Hepatocyte (in vitro differentiated cells): ENCODE measurements around the gene APC2.

Experiments used
- EZH2 ChIP-seq: fragments of 200-600 bp; sonication (generic); IDR thresholded peaks from 2 replicates; pipeline ENCODE4 v1.6.1; 2016; ENCODE audit warnings: antibody characterized with exemption, mild to moderate bottlenecking, borderline replicate concordance
- EZH2phosphoT487 ChIP-seq: fragments of 200-600 bp; sonication (generic); IDR thresholded peaks from one replicate; pipeline ENCODE4 v1.6.1; 2018; ENCODE audit warnings: antibody characterized with exemption, mild to moderate bottlenecking, low read depth, moderate library complexity; ENCODE audit not compliant: unreplicated experiment, severe bottlenecking
- TF ChIP-seq, protein P1 (sequence below): fragments of 200-600 bp; sonication (generic); IDR thresholded peaks from 2 replicates; pipeline ENCODE4 v1.5.1; 2016; ENCODE audit warnings: antibody characterized with exemption, mild to moderate bottlenecking; ENCODE audit not compliant: poor library complexity

DNA sequence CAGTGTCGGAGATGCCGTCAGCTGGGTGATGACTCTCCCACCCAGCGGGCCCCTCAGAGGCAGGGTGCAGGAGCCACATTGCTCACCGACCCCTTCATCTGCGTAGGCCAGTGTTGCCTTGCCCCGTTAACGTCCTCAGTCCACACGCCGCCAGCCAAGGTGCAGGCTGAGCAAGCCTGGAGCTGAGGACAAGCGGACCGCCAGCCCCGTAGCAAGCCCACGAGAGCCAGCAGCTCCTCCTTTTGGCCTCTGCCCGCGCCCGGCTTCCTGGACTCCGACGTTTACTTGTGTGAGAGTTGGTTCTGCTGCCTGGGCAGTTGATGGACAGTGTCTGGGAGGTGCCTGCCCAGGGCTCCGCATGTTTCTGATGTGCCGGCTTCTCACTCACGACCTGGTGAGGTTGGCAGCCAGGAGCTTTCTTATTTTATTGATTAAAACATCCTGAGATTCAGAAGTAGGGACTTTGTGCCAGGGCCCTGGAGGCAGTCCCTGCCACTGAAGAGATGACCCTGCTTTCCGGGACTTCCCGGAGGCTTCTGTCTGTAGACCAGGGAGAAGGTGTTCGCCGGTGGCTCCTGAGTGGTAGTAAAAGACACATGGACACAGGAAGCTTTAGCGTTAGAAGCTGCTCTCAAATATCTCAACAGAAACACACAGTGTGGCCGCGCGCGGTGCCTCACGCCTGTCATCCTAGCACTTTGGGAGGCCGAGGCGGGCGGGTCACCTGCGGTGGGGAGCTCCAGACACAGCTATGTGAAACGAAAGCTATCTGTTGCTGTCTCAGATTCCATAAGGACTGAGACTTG is 36.7 kb upstream of the APC2 start:
- no peak for TF ChIP-seq EZH2
- TF ChIP-seq, protein P1, sequence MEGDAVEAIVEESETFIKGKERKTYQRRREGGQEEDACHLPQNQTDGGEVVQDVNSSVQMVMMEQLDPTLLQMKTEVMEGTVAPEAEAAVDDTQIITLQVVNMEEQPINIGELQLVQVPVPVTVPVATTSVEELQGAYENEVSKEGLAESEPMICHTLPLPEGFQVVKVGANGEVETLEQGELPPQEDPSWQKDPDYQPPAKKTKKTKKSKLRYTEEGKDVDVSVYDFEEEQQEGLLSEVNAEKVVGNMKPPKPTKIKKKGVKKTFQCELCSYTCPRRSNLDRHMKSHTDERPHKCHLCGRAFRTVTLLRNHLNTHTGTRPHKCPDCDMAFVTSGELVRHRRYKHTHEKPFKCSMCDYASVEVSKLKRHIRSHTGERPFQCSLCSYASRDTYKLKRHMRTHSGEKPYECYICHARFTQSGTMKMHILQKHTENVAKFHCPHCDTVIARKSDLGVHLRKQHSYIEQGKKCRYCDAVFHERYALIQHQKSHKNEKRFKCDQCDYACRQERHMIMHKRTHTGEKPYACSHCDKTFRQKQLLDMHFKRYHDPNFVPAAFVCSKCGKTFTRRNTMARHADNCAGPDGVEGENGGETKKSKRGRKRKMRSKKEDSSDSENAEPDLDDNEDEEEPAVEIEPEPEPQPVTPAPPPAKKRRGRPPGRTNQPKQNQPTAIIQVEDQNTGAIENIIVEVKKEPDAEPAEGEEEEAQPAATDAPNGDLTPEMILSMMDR = no peak
- TF ChIP-seq EZH2phosphoT487 = no peak
